PC-9 (cell line): ENCODE measurements around the gene UNC119. TPM values are rescaled to one million over a fixed set of nuclear protein-coding genes. Genes with fewer than 3 reads are reported as not detected.

Experiments
- BruUV-seq: library from RNA; stranded (reverse); fragments of 400-500 nt; replicated peaks from 2 replicates; lab custom pipeline; 2021; lab: Mats Ljungman, UMichigan
- CTCF ChIA-PET: fragments of 300-600 bp; sonication (Branson Sonifier 250); formaldehyde crosslinking; loops from one replicate; lab custom pipeline; 2022; ENCODE audit warnings: antibody characterized with exemption; lab: Charles Lee
- POLR2A ChIA-PET: fragments of 300-600 bp; sonication (Branson Sonifier 250); formaldehyde crosslinking; loops from one replicate; lab custom pipeline; 2022; ENCODE audit warnings: antibody characterized with exemption; ENCODE audit not compliant: unreplicated experiment; lab: Charles Lee
- DNase-seq, 2 experiments: peaks; one replicate each; pipeline versions ENCODE4 v3.0.0 to v3.0.0-alpha.2; 2015 to 2022; ENCODE audit warnings: mixed read lengths in 1 of 2
- H2AFZ ChIP-seq: fragments of 200-600 bp; sonication (generic); 2 replicates; pipeline ENCODE4 v1.8.1; 2017; ENCODE audit warnings: antibody characterized with exemption
- H3F3A ChIP-seq: fragments of 200-600 bp; sonication (generic); 2 replicates; pipeline ENCODE4 v1.8.1; 2017; ENCODE audit warnings: antibody characterized with exemption, mild to moderate bottlenecking, low read depth; ENCODE audit not compliant: insufficient read depth
- H3K27ac ChIP-seq: fragments of 200-600 bp; sonication (generic); 2 replicates; pipeline ENCODE4 v1.6.1; 2016; ENCODE audit warnings: mixed run types
- H3K27me3 ChIP-seq: fragments of 200-600 bp; sonication (generic); 2 replicates; pipeline ENCODE4 v1.6.1; 2016; ENCODE audit warnings: low read depth, mixed run types; ENCODE audit not compliant: insufficient read depth
- H3K36me3 ChIP-seq: fragments of 200-600 bp; sonication (generic); 2 replicates; pipeline ENCODE4 v1.6.1; 2016; ENCODE audit warnings: low read depth, mixed run types
- H3K4me1 ChIP-seq: fragments of 200-600 bp; sonication (generic); replicated peaks from 2 replicates; pipeline ENCODE4 v1.6.1; 2016; ENCODE audit warnings: mixed run types; ENCODE audit not compliant: insufficient read depth
- H3K4me2 ChIP-seq: fragments of 200-600 bp; sonication (generic); 2 replicates; pipeline ENCODE4 v1.6.1; 2017; ENCODE audit warnings: mixed run types
- H3K4me3 ChIP-seq: fragments of 200-600 bp; sonication (generic); 2 replicates; pipeline ENCODE4 v1.6.1; 2016; ENCODE audit warnings: mixed run types
- H3K79me2 ChIP-seq: fragments of 200-600 bp; sonication (generic); 2 replicates; pipeline ENCODE4 v1.6.1; 2017; ENCODE audit warnings: low read depth, mixed run types
- H3K9me2 ChIP-seq: fragments of 200-600 bp; sonication (generic); 2 replicates; pipeline ENCODE4 v1.8.1; 2017; ENCODE audit warnings: mild to moderate bottlenecking; ENCODE audit not compliant: insufficient read depth
- H3K9me3 ChIP-seq: fragments of 200-600 bp; sonication (generic); 2 replicates; pipeline ENCODE4 v1.8.1; 2016; ENCODE audit warnings: low read depth; ENCODE audit not compliant: insufficient read depth
- H4K20me1 ChIP-seq: fragments of 200-600 bp; sonication (generic); 2 replicates; pipeline ENCODE4 v1.8.1; 2017; ENCODE audit not compliant: insufficient read depth
- CTCF ChIP-seq: fragments of 200-600 bp; sonication (generic); conservative IDR thresholded peaks from 2 replicates; pipeline ENCODE4 v1.6.1; 2017; ENCODE audit warnings: mixed run types, antibody characterized with exemption, mild to moderate bottlenecking, moderate library complexity
- EZH2 ChIP-seq: fragments of 200-600 bp; sonication (generic); IDR thresholded peaks from 2 replicates; pipeline ENCODE4 v1.8.0; 2017; ENCODE audit warnings: antibody characterized with exemption, low read depth
- intact Hi-C: fragments of 100-400 bp; cut with micrococcal nuclease; formaldehyde crosslinking; loops from one replicate; pipeline ENCODE4 v1.10.0; 2022; ENCODE audit not compliant: unreplicated experiment
- total RNA-seq: library from RNA; stranded (reverse); gene quantifications from 2 replicates; pipeline ENCODE4 v1.2.3, GENCODE V29; 2021

The UNC119 gene
- total RNA-seq, 1 experiment from 2014 or later, result 48.8 TPM

- no peak overlapping the region for H2AFZ ChIP-seq
- H3K9me3 ChIP-seq, result no peaks in the 10 kb centered on the region
- intact Hi-C loops, result no loop called here
- H3K4me1 ChIP-seq, result no peaks in the 10 kb centered on the region
- no peak overlapping the region for H3K4me3 ChIP-seq
- H4K20me1 ChIP-seq, result no peaks in the 10 kb centered on the region; the same call in 1 of the 2 replicates
- no peaks in the 10 kb centered on the region for H3K27me3 ChIP-seq
- no peak for DNase-seq
- no peaks in the 10 kb centered on the region for H3K36me3 ChIP-seq
- H3K4me2 ChIP-seq, result no peak overlapping the region
- no peaks in the 10 kb centered on the region for H3K9me2 ChIP-seq
- H3K79me2 ChIP-seq, result no peaks in the 10 kb centered on the region
- peaks cover 5% of the 10 kb centered on the region; the same call in 1 of the 2 replicates for H3F3A ChIP-seq
- CTCF ChIA-PET, result no interaction called here
- BruUV-seq, result no TSS peak
- TF ChIP-seq EZH2 (no peak), CTCF (no peak)
- POLR2A ChIA-PET, result no interaction called here
- H3K27ac ChIP-seq, result no peak overlapping the region
These were observed 7.3 kb downstream of the UNC119 start for GRCh38 chr17:28545141-28545503.

GRCh38 chr17:28544402-28545140, 7.9 kb downstream of the UNC119 start:
- Histone ChIP-seq H3K4me3 (no peak overlapping the region), H3K9me2 (no peaks in the 10 kb centered on the region), H3K9me3 (no peaks in the 10 kb centered on the region), H3F3A (peaks cover 5% of the 10 kb centered on the region; the same call in 1 of the 2 replicates), H3K27me3 (no peaks in the 10 kb centered on the region), H3K4me2 (no peak overlapping the region), H3K79me2 (no peaks in the 10 kb centered on the region), H2AFZ (no peak overlapping the region), H3K4me1 (no peaks in the 10 kb centered on the region), H3K27ac (no peak overlapping the region), H3K36me3 (no peaks in the 10 kb centered on the region), H4K20me1 (no peaks in the 10 kb centered on the region; the same call in 1 of the 2 replicates)
- ChIA-PET CTCF (no interaction called here), POLR2A (no interaction called here)
- BruUV-seq, result no TSS peak
- intact Hi-C loops, result loop anchor here (1.0 kb wide), 1 partner anchor 50 kb away; no protein-coding TSS in a partner anchor
- no peak for DNase-seq
- no peak for TF ChIP-seq CTCF
- TF ChIP-seq EZH2, result no peak

- no peak overlapping the region for H3K4me3 ChIP-seq
- intact Hi-C loops, result no loop called here
- CTCF ChIA-PET, result interaction anchor here (0.6 kb wide), 1 partner anchor 54 kb away, joined by 3 read pairs; no protein-coding TSS in a partner anchor
- POLR2A ChIA-PET, result no interaction called here
- no peak overlapping the region for H3K27ac ChIP-seq
- H2AFZ ChIP-seq, result no peak overlapping the region
- no peak for DNase-seq
- no peaks in the 10 kb centered on the region for H3K79me2 ChIP-seq
- TF ChIP-seq EZH2 (no peak), CTCF (no peak)
- no TSS peak for BruUV-seq
- H3K9me2 ChIP-seq, result no peaks in the 10 kb centered on the region
- no peaks in the 10 kb centered on the region for H3K4me1 ChIP-seq
- H4K20me1 ChIP-seq, result no peaks in the 10 kb centered on the region; the same call in 1 of the 2 replicates
- no peaks in the 10 kb centered on the region for H3K9me3 ChIP-seq
- H3K4me2 ChIP-seq, result no peak overlapping the region
- H3K36me3 ChIP-seq, result no peaks in the 10 kb centered on the region
- 0 out of 2 replicates have a peak, but pooled peaks cover 4% of the 10 kb centered on the region for H3K27me3 ChIP-seq
- H3F3A ChIP-seq, result peaks cover 5% of the 10 kb centered on the region; the same call in 1 of the 2 replicates
These were observed 11.0 kb downstream of the UNC119 start for GRCh38 chr17:28541439-28541838.
